HG02623 (cell line): Measurements from ENCODE around the gene GRK5.

ENCODE experiments used
- ATAC-seq: cut with Tn5 transposase; IDR thresholded peaks from one replicate; pipeline ENCODE4 v1.9.1; 2021; ENCODE audit warnings: moderate library complexity; ENCODE audit not compliant: unreplicated experiment

Gene GRK5

GRCh38 chr10:119292968-119293760, 85.8 kb downstream of the GRK5 start:
- no peak for ATAC-seq

GRCh38 chr10:119296703-119297102, 89.3 kb downstream of the GRK5 start:
- no peak for ATAC-seq

- ATAC-seq = no peak
Measured at GRCh38 chr10:119297207-119297968, 90.0 kb downstream of the GRK5 start.

- ATAC-seq = no peak
Measured at GRCh38 chr10:119298810-119299209, 91.4 kb downstream of the GRK5 start.

- no peak for ATAC-seq
Measured at GRCh38 chr10:119299531-119299930, 92.2 kb downstream of the GRK5 start.

GRCh38 chr10:119301397-119301796, 94.0 kb downstream of the GRK5 start:
- ATAC-seq = no peak

GRCh38 chr10:119302172-119302571, 94.8 kb downstream of the GRK5 start:
- ATAC-seq = no peak

- ATAC-seq = no peak
Measured at GRCh38 chr10:119302591-119303253, 95.4 kb downstream of the GRK5 start.

- no peak for ATAC-seq
Measured at GRCh38 chr10:119303886-119304285, 96.5 kb downstream of the GRK5 start.

- ATAC-seq = no peak
Measured at GRCh38 chr10:119304541-119304940, 97.2 kb downstream of the GRK5 start.

- peak; percentile 43 for ATAC-seq
Measured at GRCh38 chr10:119305860-119306513, 98.6 kb downstream of the GRK5 start.

- ATAC-seq = peak; percentile 76
Measured at GRCh38 chr10:119306514-119306951, 99.2 kb downstream of the GRK5 start.

GRCh38 chr10:119306986-119307392, 99.6 kb downstream of the GRK5 start:
- ATAC-seq = no peak

- ATAC-seq = no peak
Measured at GRCh38 chr10:119308089-119308488, 100.7 kb downstream of the GRK5 start.

- ATAC-seq = no peak
Measured at GRCh38 chr10:119308551-119309422, 101.4 kb downstream of the GRK5 start.

GRCh38 chr10:119309423-119309770, 102.0 kb downstream of the GRK5 start:
- no peak for ATAC-seq

- no peak for ATAC-seq
Measured at GRCh38 chr10:119310806-119311205, 103.4 kb downstream of the GRK5 start.

- no peak for ATAC-seq
Measured at GRCh38 chr10:119312241-119312640, 104.9 kb downstream of the GRK5 start.

GRCh38 chr10:119313024-119313423, 105.7 kb downstream of the GRK5 start:
- no peak for ATAC-seq

- peak; percentile 76 for ATAC-seq
Measured at GRCh38 chr10:119313644-119314043, 106.3 kb downstream of the GRK5 start.
